Ovary (tissue), 3 donors: ENCODE results near the gene KLC1.

Experiments used
- CTCF ChIP-seq, 3 donors: fragments of 450-650 bp in 2 of 3; fragments of 200-600 bp in 1 of 3; IDR thresholded peaks; one replicate each; pipeline versions ENCODE4 v1.5.1 to v1.8.0; 2016 to 2022; ENCODE audit warnings: antibody characterized with exemption in 3 of 3, mild to moderate bottlenecking in 1 of 3
- POLR2A ChIP-seq: fragments of 450-650 bp; IDR thresholded peaks from one replicate; pipeline ENCODE4 v1.6.1; 2017; ENCODE audit warnings: antibody characterized with exemption, mild to moderate bottlenecking, moderate library complexity
- donor health status: DM: no; HTN: no; CAD: no.

GRCh38 chr14:103629503-103630121, 601 bp downstream of the KLC1 start:
- TF ChIP-seq CTCF (IDR thresholded peaks at IDR 0.05) (no peak), POLR2A (no peak)
